Frontal cortex (tissue), 4 donors: ENCODE results near the gene SMYD4. TPM values are rescaled to one million over a fixed set of nuclear protein-coding genes. Genes with fewer than 3 reads are reported as not detected.
"Not testable (repeated sequence)": the region's sequence is repeated elsewhere in the genome, so short reads cannot be mapped to it uniquely, and the experiment has no call there.

Experiments
- DNase-seq, 2 donors: peaks; one replicate each; pipeline ENCODE4 v3.0.0; 2012; ENCODE audit warnings: low spot score in 2 of 2
- FAIRE-seq: peaks from 2 replicates; lab custom pipeline; 2012; peaks lifted over from hg19 to GRCh38; lab: Jason Lieb, UNC
- total RNA-seq: library from RNA; depleted of rRNA; stranded (reverse); fragments of >200 nt; gene quantifications from one replicate; pipeline ENCODE4 v1.2.3, GENCODE V29; 2014
- donor health status: control.
- donor health status: control.
- donor health status: control.

SMYD4 gene
- total RNA-seq, 1 donor from 2014 or later = 8.6 TPM

- no peak for DNase-seq
- FAIRE-seq = no peak
Measured at GRCh38 chr17:1762901-1763898, 66.5 kb downstream of the SMYD4 start.

DNA sequence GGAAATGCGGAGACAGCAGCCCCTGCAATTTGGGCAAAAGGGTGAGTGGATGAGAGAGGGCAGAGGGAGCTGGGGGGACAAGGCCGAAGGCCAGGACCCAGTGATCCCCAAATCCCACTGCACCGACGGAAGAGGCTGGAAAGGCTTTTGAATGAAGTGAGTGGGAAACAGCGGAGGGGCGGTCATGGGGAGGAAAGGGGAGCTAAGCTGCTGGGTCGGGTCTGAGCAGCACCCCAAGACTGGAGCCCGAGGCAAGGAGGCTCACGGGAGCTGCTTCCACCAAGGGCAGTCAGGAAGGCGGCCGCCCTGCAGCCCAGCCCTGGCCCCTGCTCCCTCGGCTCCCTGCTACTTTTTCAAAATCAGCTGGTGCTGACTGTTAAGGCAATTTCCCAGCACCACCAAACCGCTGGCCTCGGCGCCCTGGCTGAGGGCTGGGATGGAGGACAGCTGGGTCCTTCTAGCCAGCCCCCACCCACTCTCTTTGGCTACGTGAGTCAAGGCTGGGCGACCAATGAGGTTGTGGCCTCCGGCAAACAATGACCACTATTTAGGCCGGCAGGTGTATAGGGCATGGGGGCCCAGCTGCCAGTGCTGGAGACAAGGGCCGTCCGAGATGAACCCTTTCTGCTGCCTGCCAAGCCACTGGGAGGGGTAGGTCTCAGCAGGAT lies 67.3 kb downstream of the SMYD4 start:
- DNase-seq (no peak), FAIRE-seq (no peak)

DNA sequence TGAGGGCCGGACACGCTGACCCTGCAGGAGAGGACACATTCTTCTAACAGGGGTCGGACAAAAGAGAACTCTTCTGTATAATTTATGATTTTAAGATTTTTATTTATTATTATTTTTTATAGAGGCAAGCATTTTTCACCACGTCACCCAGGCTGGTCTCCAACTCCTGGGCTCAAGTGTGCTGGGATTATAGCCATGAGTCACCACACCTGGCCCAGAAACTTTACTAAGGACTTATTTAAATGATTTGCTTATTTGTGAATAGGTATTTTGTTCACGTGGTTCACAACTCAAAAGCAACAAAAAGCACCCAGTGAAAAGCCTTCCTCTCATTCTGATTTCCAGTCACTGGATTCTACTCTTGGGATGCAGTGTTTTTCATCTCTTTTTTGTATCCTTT lies 70.2 kb downstream of the SMYD4 start:
- FAIRE-seq (no peak), DNase-seq (no peak)

DNA sequence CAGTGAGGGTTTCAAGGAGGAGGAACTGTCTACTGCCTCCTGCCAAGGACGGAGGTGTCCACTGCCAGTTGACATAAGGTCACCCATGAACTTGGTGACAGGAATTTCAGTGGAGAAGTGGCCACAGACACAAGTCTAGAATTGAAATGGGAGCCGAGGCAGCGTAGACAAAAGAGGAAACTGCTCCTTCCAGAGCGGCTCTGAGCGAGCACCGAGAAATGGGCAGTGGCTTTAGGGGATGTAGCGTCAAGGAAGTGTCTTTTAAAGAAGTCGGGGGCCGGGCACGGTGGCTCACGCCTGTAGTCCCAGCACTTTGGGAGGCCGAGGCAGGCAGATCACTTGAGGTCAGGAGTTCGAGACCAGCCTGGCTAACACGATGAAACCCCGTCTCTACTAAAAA lies 70.9 kb downstream of the SMYD4 start:
- FAIRE-seq (no peak), DNase-seq (no peak)

- no peak for FAIRE-seq
Measured at GRCh38 chr17:1755827-1756262, 73.9 kb downstream of the SMYD4 start.

GRCh38 chr17:1755252-1755826 lies 74.4 kb downstream of the SMYD4 start:
- FAIRE-seq = no peak
- DNase-seq = no peak

More at GRCh38 chr17:1755827-1756262, 73.9 kb downstream of the SMYD4 start:
- DNase-seq = no peak

DNA sequence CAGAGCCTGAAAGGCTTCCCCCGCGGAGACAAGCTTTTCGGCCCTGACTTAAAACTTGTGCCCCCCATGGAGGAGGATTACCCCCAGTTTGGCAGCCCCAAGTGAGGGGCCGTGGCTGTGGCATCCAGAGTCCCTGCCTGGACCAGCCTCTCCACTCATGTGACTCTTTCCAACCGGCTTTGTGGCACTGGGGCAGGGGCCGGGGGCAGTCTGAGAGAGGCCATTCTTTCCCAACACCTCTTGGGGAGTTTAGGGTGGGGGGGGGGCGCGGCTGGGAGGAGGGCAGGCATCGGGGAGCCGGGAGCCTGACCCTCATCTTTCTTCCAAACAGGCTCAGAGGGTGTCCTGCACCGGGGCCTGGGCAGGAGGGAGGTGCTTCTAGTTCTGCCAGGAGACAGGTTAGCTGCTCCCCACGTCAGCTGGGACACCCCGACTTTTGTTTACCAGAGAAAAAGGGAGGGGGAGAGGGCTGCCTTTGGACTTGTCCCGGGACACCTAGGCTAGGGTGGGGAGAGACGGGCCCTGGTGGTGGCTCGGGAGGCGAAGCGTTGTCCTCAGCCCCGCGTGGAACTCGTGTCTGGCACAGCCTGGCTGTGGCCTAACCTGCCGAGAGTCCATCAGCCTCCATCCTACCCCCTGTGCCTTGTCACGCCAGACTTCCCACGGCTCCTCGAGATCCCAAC lies 75.1 kb downstream of the SMYD4 start:
- FAIRE-seq (no peak), DNase-seq (no peak)

DNA sequence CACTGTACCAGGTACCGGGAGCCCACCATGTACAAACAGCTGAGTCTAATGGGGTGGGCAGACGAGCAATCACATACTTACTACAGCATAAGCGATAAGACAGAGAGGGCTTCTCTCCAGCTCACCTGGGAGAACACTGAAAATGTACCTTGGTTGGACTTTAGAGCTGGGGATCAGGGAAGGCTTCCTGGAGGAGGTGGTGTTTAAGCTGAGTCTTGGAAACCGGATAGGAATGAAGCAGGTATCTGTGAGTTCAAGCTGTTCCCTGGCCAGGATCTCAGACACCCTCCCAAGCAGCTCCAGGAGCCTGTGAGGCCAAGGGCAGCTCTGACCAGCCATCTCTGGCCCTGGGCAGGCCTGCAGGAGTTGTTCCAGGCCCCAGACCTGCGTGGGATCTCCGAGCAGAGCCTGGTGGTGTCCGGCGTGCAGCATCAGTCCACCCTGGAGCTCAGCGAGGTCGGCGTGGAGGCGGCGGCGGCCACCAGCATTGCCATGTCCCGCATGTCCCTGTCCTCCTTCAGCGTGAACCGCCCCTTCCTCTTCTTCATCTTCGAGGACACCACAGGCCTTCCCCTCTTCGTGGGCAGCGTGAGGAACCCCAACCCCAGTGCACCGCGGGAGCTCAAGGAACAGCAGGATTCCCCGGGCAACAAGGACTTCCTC lies 75.8 kb downstream of the SMYD4 start:
- DNase-seq (no peak), FAIRE-seq (no peak)

DNA sequence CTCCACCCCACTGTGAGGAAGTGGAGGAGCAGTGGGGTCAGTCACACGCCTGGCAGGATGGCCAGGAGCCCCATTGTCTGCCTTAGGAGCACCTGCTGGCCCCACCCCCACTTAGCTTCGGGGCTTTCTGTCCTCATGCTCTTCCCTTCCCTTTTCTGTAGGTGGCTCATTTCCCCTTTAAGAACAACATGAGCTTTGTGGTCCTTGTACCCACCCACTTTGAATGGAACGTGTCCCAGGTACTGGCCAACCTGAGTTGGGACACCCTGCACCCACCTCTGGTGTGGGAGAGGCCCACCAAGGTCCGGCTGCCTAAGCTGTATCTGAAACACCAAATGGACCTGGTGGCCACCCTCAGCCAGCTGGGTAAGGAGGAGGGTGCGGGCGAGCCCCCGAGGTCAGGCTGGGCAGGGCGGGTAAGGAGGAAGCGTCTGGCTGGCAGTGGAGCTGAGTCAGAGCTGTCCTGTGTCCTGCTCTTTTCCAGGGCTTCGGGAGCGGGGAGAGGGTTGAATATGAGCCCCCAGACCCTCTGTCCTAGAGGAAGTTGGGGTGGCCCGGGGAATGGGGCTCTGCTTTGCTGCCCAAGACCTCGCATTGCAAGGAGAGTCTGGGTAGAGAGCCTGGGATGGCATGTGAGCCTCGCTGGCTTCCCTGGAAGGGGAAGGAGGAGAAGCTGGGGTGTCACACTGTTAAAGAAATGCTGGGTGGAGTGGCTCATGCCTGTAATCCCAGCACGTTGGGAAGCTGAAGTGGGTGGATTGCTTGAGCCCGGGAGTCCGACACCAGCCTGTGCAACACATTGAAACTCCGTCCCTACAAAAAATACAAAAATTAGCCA lies 77.1 kb downstream of the SMYD4 start:
- DNase-seq (no peak), FAIRE-seq (no peak)

DNA sequence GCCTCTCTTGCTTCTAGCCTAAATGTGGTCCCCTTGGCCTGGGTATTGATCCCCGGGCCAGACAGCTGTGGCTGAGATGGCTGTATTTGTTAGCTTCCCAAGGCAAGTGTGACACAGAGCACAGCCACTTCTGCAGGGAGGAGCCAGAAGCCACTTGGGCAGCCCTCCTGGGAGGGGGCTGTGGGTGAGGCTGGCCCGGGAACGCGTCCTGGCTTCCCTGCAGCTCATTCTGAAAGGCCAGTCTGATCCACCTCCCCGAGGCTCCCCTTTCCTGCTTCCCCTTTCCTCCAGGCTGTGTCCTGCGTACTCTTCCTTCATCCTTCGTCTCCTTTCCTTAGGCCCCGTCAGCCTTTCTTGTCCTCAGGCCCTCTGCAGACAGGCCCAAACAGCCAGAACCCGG lies 79.1 kb downstream of the SMYD4 start:
- FAIRE-seq (no peak), DNase-seq (no peak)

DNA sequence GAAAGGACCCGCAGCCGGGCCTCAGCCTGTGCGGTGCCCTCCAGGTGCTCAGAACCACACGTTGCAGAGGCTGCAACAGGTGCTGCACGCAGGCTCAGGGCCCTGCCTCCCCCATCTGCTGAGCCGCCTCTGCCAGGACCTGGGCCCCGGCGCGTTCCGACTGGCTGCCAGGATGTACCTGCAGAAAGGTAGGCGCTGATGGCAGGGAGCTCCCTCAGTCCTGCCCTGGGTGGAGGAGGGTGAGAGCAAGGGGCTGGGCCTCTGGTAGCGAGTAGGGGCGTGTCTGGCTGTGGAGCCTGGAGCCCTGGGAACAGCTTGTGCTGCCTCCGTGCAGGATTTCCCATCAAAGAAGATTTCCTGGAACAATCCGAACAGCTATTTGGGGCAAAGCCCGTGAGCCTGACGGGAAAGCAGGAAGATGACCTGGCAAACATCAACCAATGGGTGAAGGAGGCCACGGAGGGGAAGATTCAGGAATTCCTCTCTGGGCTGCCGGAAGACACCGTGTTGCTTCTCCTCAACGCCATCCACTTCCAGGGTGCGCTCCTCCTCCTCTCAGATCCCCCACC lies 82.6 kb downstream of the SMYD4 start:
- FAIRE-seq = no peak
- DNase-seq = no peak

DNA sequence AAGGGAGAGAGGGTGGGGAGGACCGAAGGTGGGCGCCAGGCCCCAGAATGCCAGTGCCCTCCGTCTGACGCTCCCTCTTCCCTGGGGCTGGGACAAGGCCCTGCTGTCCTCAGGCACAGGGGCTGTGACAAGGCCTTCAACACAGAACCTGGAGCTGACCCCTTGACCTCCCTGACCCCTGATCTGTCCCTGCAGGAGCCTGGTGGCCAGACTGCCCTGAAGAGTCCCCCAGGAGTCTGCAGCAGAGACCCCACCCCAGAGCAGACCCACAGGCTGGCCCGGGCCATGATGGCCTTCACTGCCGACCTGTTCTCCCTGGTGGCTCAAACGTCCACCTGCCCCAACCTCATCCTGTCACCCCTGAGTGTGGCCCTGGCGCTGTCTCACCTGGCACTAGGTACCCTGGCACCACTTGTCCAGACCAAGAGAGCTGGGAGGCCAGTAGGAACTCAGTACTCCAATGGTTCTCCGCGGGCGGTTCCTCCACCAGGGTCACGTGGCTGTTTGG lies 84.1 kb downstream of the SMYD4 start:
- FAIRE-seq (no peak), DNase-seq (no peak)

GRCh38 chr17:1744551-1745512 lies 84.9 kb downstream of the SMYD4 start:
- FAIRE-seq = no peak

GRCh38 chr17:1743088-1743439 lies 86.6 kb downstream of the SMYD4 start:
- DNase-seq (no peak), FAIRE-seq (no peak)

More at GRCh38 chr17:1744551-1745512, 84.9 kb downstream of the SMYD4 start:
- DNase-seq = no peak

GRCh38 chr17:1742371-1743087 lies 87.2 kb downstream of the SMYD4 start, which contains the start of gene SERPINF2:
TSS of gene SERPINF2 (plus strand) at chr17:1742871. CDS start at chr17:1744996, 2,125 bp downstream.
- FAIRE-seq (no peak), DNase-seq (no peak)

GRCh38 chr17:1741899-1742298 lies 87.8 kb downstream of the SMYD4 start:
- FAIRE-seq, DNase-seq: not testable (repeated sequence)
